ENCODE data around the gene SVIL. TPM values are rescaled to one million over a fixed set of nuclear protein-coding genes. Genes with fewer than 3 reads are reported as not detected.

Gene SVIL
- total RNA-seq, 2 experiments from 2014 or later, result 0.47 to 1.5 TPM

DNA sequence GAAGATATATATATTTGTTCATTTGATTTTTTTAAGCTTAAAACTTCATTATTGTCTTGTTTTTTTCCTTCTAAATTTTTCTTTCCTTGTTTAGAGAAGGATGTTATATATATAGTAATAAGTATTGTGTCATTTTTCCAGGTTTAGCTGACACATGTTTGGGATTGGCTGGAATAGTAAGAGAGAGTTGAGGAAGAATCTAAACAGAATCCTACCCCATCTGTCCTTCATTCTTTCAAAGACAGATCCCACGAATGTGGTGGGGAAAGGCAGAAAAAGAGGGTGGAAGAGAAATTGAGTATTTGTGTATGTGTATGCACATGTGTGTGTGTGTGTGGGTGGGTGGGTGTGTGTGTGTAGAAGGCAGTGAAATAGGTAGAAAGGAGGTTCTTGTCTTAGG is 132.4 kb downstream of the SVIL start:
- no peaks in the 10 kb centered on the region for H3K4me1 ChIP-seq (ENCODE audit: insufficient read depth, low read length, poor library complexity, severe bottlenecking)
- intact Hi-C loops (cut with micrococcal nuclease; ENCODE audit: unreplicated experiment), result no loop called here
- H3K9me3 ChIP-seq (ENCODE audit: low read length), result no peaks in the 10 kb centered on the region
- H3K9me2 ChIP-seq (ENCODE audit: insufficient read depth, low read length), result no peaks in the 10 kb centered on the region
- no peaks in the 10 kb centered on the region for H4K20me1 ChIP-seq (ENCODE audit: insufficient read depth, low read length)
- ChIA-PET POLR2A (no interaction called here), CTCF (ENCODE audit: unreplicated experiment) (no interaction called here)
- no peaks in the 10 kb centered on the region for H3K79me2 ChIP-seq (ENCODE audit: insufficient read depth, low read depth, low read length)
- H3K36me3 ChIP-seq (ENCODE audit: insufficient read depth, low read length), result no peaks in the 10 kb centered on the region
- H3K4me3 ChIP-seq (ENCODE audit: low read depth, low read length, poor library complexity, severe bottlenecking), result no peak overlapping the region
- no peak overlapping the region for H3K27ac ChIP-seq (ENCODE audit: low read depth, low read length, poor library complexity, severe bottlenecking)
- no TSS peak for BruUV-seq (replicated peaks)
- no peak for DNase-seq (ENCODE audit: low spot score)
- TF ChIP-seq, protein P1, sequence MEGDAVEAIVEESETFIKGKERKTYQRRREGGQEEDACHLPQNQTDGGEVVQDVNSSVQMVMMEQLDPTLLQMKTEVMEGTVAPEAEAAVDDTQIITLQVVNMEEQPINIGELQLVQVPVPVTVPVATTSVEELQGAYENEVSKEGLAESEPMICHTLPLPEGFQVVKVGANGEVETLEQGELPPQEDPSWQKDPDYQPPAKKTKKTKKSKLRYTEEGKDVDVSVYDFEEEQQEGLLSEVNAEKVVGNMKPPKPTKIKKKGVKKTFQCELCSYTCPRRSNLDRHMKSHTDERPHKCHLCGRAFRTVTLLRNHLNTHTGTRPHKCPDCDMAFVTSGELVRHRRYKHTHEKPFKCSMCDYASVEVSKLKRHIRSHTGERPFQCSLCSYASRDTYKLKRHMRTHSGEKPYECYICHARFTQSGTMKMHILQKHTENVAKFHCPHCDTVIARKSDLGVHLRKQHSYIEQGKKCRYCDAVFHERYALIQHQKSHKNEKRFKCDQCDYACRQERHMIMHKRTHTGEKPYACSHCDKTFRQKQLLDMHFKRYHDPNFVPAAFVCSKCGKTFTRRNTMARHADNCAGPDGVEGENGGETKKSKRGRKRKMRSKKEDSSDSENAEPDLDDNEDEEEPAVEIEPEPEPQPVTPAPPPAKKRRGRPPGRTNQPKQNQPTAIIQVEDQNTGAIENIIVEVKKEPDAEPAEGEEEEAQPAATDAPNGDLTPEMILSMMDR (conservative IDR thresholded peaks at IDR 0.05; ENCODE audit: low read length), result no peak
- no peak for TF ChIP-seq EZH2phosphoT487 (IDR thresholded peaks at IDR 0.05; ENCODE audit: borderline replicate concordance, low read depth, low read length)
- H3K4me2 ChIP-seq (ENCODE audit: low read length), result no peak overlapping the region
- no peak overlapping the region for H2AFZ ChIP-seq (ENCODE audit: low read length)

DNA sequence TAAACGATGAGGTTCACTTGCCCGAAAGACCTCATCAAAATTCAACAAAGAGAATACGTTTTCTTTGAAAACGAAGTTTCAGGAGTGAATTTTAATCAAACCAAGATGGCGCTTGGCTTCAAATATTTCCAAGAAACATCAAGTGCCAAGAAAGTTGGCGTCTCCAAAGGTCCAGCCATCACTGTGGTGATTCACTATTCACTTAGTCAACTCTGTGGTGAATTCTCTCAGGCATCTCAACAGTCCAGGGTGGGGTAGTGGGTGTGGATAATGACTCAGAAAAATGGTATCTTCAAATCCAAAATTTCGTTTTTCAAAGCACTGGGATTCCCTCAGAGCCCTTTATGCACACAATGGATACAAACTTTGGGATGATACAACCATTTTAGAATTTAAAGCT is 133.1 kb downstream of the SVIL start:
- Histone ChIP-seq H3K9me3 (ENCODE audit: low read length) (no peaks in the 10 kb centered on the region), H3K4me1 (ENCODE audit: insufficient read depth, low read length, poor library complexity, severe bottlenecking) (no peaks in the 10 kb centered on the region), H3K4me2 (ENCODE audit: low read length) (no peak overlapping the region), H4K20me1 (ENCODE audit: insufficient read depth, low read length) (no peaks in the 10 kb centered on the region), H3K4me3 (ENCODE audit: low read depth, low read length, poor library complexity, severe bottlenecking) (no peak overlapping the region), H2AFZ (ENCODE audit: low read length) (no peak overlapping the region), H3K36me3 (ENCODE audit: insufficient read depth, low read length) (no peaks in the 10 kb centered on the region), H3K9me2 (ENCODE audit: insufficient read depth, low read length) (no peaks in the 10 kb centered on the region), H3K79me2 (ENCODE audit: insufficient read depth, low read depth, low read length) (no peaks in the 10 kb centered on the region), H3K27ac (ENCODE audit: low read depth, low read length, poor library complexity, severe bottlenecking) (no peak overlapping the region)
- CTCF ChIA-PET (ENCODE audit: unreplicated experiment), result no interaction called here
- DNase-seq (ENCODE audit: low spot score), result no peak
- POLR2A ChIA-PET, result no interaction called here
- no peak for TF ChIP-seq EZH2phosphoT487 (IDR thresholded peaks at IDR 0.05; ENCODE audit: borderline replicate concordance, low read depth, low read length)
- TF ChIP-seq, protein P1 (conservative IDR thresholded peaks at IDR 0.05; ENCODE audit: low read length), result no peak
- no TSS peak for BruUV-seq (replicated peaks)
- intact Hi-C loops (cut with micrococcal nuclease; ENCODE audit: unreplicated experiment), result no loop called here

- no peaks in the 10 kb centered on the region for H4K20me1 ChIP-seq (ENCODE audit: insufficient read depth, low read length)
- H3K27ac ChIP-seq (ENCODE audit: low read depth, low read length, poor library complexity, severe bottlenecking), result no peak overlapping the region
- H3K4me3 ChIP-seq (ENCODE audit: low read depth, low read length, poor library complexity, severe bottlenecking), result no peak overlapping the region
- no peaks in the 10 kb centered on the region for H3K9me2 ChIP-seq (ENCODE audit: insufficient read depth, low read length)
- TF ChIP-seq EZH2phosphoT487 (IDR thresholded peaks at IDR 0.05; ENCODE audit: borderline replicate concordance, low read depth, low read length), result no peak
- TF ChIP-seq, protein P1 (conservative IDR thresholded peaks at IDR 0.05; ENCODE audit: low read length), result no peak
- no peak for DNase-seq (ENCODE audit: low spot score)
- no TSS peak for BruUV-seq (replicated peaks)
- no peak overlapping the region for H2AFZ ChIP-seq (ENCODE audit: low read length)
- no peak overlapping the region for H3K4me2 ChIP-seq (ENCODE audit: low read length)
- intact Hi-C loops (cut with micrococcal nuclease; ENCODE audit: unreplicated experiment), result loop anchor here (5.0 kb wide), 1 partner anchor 113 kb away; no protein-coding TSS in a partner anchor
- CTCF ChIA-PET (ENCODE audit: unreplicated experiment), result no interaction called here
- H3K36me3 ChIP-seq (ENCODE audit: insufficient read depth, low read length), result no peaks in the 10 kb centered on the region
- H3K9me3 ChIP-seq (ENCODE audit: low read length), result no peaks in the 10 kb centered on the region
- H3K4me1 ChIP-seq (ENCODE audit: insufficient read depth, low read length, poor library complexity, severe bottlenecking), result no peaks in the 10 kb centered on the region
- POLR2A ChIA-PET, result no interaction called here
- H3K79me2 ChIP-seq (ENCODE audit: insufficient read depth, low read depth, low read length), result no peaks in the 10 kb centered on the region
These were observed 134.7 kb downstream of the SVIL start for GRCh38 chr10:29499993-29500537.
